ENCODE results near the gene PNPLA2. TPM values are rescaled to one million over a fixed set of nuclear protein-coding genes. Genes with fewer than 3 reads are reported as not detected.

Gene PNPLA2
- total and polyA plus RNA-seq, 10 of the 15 experiments (the other 5 are each of a cell fraction or from before 2014, with no cell fraction given) = 0.19 to 34.0 (median 8.1) TPM

DNA sequence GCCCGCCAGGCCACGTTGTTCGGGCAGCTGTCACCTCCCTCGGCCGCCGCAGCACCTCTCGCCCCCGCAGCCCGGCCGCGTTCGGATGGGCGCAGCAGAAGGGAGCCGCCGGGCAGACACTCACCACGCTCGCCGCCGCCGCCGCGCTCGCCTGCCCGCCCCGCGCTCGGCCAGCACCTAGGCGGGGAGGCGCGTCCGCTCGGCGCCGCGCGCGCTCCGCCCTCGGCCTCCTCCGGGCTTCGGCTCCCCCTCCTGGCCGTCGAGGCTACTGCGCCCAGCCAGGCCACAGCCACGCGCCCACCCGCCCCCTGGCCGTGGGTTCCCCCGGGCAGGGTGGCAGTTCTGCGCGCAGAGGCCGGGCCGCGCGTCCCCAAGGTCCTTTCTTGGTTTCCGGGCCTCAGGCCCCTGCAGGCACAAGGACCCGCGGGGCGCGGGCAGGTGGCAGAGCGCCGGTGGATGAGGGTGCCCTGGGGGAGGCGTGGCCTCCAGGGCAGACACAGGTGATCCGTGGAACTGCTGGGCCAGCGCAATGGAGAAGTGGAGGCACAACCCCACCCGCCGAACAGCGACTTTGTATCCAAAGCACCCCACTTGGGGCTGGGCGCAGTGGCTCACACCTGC lies 20.5 kb upstream of the PNPLA2 start, which contains the start of gene SLC25A22 (continued):
- TF ChIP-seq POLR2A (IDR thresholded peaks at IDR 0.05; ENCODE audit: low read depth, low read length) (peak; percentile 50; the same call in 1 of the 2 replicates), NFYA (IDR thresholded peaks at IDR 0.05; ENCODE audit: borderline replicate concordance, low read depth, low read length) (no peak), CHD2 (IDR thresholded peaks at IDR 0.05; ENCODE audit: borderline replicate concordance, low read depth, low read length) (no peak), HDGF (IDR thresholded peaks at IDR 0.05) (no peak)
- TF ChIP-seq, protein P1, sequence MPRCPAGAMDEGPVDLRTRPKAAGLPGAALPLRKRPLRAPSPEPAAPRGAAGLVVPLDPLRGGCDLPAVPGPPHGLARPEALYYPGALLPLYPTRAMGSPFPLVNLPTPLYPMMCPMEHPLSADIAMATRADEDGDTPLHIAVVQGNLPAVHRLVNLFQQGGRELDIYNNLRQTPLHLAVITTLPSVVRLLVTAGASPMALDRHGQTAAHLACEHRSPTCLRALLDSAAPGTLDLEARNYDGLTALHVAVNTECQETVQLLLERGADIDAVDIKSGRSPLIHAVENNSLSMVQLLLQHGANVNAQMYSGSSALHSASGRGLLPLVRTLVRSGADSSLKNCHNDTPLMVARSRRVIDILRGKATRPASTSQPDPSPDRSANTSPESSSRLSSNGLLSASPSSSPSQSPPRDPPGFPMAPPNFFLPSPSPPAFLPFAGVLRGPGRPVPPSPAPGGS (IDR thresholded peaks at IDR 0.05; ENCODE audit: borderline replicate concordance, insufficient read depth, low read depth, low read length, poor library complexity, severe bottlenecking) = peak; percentile 65
- TF ChIP-seq, protein P2, sequence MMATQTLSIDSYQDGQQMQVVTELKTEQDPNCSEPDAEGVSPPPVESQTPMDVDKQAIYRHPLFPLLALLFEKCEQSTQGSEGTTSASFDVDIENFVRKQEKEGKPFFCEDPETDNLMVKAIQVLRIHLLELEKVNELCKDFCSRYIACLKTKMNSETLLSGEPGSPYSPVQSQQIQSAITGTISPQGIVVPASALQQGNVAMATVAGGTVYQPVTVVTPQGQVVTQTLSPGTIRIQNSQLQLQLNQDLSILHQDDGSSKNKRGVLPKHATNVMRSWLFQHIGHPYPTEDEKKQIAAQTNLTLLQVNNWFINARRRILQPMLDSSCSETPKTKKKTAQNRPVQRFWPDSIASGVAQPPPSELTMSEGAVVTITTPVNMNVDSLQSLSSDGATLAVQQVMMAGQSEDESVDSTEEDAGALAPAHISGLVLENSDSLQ (IDR thresholded peaks at IDR 0.05) = no peak
- TF ChIP-seq, protein P3, sequence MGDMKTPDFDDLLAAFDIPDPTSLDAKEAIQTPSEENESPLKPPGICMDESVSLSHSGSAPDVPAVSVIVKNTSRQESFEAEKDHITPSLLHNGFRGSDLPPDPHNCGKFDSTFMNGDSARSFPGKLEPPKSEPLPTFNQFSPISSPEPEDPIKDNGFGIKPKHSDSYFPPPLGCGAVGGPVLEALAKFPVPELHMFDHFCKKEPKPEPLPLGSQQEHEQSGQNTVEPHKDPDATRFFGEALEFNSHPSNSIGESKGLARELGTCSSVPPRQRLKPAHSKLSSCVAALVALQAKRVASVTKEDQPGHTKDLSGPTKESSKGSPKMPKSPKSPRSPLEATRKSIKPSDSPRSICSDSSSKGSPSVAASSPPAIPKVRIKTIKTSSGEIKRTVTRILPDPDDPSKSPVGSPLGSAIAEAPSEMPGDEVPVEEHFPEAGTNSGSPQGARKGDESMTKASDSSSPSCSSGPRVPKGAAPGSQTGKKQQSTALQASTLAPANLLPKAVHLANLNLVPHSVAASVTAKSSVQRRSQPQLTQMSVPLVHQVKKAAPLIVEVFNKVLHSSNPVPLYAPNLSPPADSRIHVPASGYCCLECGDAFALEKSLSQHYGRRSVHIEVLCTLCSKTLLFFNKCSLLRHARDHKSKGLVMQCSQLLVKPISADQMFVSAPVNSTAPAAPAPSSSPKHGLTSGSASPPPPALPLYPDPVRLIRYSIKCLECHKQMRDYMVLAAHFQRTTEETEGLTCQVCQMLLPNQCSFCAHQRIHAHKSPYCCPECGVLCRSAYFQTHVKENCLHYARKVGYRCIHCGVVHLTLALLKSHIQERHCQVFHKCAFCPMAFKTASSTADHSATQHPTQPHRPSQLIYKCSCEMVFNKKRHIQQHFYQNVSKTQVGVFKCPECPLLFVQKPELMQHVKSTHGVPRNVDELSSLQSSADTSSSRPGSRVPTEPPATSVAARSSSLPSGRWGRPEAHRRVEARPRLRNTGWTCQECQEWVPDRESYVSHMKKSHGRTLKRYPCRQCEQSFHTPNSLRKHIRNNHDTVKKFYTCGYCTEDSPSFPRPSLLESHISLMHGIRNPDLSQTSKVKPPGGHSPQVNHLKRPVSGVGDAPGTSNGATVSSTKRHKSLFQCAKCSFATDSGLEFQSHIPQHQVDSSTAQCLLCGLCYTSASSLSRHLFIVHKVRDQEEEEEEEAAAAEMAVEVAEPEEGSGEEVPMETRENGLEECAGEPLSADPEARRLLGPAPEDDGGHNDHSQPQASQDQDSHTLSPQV (IDR thresholded peaks at IDR 0.05) = no peak
- TF ChIP-seq, protein P4, sequence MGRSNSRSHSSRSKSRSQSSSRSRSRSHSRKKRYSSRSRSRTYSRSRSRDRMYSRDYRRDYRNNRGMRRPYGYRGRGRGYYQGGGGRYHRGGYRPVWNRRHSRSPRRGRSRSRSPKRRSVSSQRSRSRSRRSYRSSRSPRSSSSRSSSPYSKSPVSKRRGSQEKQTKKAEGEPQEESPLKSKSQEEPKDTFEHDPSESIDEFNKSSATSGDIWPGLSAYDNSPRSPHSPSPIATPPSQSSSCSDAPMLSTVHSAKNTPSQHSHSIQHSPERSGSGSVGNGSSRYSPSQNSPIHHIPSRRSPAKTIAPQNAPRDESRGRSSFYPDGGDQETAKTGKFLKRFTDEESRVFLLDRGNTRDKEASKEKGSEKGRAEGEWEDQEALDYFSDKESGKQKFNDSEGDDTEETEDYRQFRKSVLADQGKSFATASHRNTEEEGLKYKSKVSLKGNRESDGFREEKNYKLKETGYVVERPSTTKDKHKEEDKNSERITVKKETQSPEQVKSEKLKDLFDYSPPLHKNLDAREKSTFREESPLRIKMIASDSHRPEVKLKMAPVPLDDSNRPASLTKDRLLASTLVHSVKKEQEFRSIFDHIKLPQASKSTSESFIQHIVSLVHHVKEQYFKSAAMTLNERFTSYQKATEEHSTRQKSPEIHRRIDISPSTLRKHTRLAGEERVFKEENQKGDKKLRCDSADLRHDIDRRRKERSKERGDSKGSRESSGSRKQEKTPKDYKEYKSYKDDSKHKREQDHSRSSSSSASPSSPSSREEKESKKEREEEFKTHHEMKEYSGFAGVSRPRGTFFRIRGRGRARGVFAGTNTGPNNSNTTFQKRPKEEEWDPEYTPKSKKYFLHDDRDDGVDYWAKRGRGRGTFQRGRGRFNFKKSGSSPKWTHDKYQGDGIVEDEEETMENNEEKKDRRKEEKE (IDR thresholded peaks at IDR 0.05) = 0 out of 2 replicates have a peak, but pooled peaks have one; percentile 19
- TF ChIP-seq, protein P5, sequence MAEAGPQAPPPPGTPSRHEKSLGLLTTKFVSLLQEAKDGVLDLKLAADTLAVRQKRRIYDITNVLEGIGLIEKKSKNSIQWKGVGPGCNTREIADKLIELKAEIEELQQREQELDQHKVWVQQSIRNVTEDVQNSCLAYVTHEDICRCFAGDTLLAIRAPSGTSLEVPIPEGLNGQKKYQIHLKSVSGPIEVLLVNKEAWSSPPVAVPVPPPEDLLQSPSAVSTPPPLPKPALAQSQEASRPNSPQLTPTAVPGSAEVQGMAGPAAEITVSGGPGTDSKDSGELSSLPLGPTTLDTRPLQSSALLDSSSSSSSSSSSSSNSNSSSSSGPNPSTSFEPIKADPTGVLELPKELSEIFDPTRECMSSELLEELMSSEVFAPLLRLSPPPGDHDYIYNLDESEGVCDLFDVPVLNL (IDR thresholded peaks at IDR 0.05; ENCODE audit: low read depth, low read length) = no peak

Measured in GM12878 (cell line).